Midbrain (tissue), 1 donor: ENCODE data around the gene IL6.
"Not testable (repeated sequence)": the region's sequence is repeated elsewhere in the genome, so short reads cannot be mapped to it uniquely, and the experiment has no call there.

ENCODE experiments used
- DNase-seq: peaks from one replicate; lab custom pipeline; 2025; lab: John Stamatoyannopoulos, UW

Gene IL6

DNA sequence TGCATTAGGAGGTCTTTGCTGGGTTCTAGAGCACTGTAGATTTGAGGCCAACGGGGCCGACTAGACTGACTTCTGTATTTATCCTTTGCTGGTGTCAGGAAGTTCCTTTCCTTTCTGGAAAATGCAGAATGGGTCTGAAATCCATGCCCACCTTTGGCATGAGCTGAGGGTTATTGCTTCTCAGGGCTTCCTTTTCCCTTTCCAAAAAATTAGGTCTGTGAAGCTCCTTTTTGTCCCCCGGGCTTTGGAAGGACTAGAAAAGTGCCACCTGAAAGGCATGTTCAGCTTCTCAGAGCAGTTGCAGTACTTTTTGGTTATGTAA lies 675 bp downstream of the IL6 start:
- no peak for DNase-seq

GRCh38 chr7:22728401-22729029 lies 1.5 kb downstream of the IL6 start:
- peak; percentile 31 for DNase-seq

DNA sequence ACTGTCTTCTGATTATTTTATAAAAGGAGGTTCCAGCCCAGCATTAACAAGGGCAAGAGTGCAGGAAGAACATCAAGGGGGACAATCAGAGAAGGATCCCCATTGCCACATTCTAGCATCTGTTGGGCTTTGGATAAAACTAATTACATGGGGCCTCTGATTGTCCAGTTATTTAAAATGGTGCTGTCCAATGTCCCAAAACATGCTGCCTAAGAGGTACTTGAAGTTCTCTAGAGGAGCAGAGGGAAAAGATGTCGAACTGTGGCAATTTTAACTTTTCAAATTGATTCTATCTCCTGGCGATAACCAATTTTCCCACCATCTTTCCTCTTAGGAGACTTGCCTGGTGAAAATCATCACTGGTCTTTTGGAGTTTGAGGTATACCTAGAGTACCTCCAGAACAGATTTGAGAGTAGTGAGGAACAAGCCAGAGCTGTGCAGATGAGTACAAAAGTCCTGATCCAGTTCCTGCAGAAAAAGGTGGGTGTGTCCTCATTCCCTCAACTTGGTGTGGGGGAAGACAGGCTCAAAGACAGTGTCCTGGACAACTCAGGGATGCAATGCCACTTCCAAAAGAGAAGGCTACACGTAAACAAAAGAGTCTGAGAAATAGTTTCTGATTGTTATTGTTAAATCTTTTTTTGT lies 2.3 kb downstream of the IL6 start:
- DNase-seq: no peak

DNA sequence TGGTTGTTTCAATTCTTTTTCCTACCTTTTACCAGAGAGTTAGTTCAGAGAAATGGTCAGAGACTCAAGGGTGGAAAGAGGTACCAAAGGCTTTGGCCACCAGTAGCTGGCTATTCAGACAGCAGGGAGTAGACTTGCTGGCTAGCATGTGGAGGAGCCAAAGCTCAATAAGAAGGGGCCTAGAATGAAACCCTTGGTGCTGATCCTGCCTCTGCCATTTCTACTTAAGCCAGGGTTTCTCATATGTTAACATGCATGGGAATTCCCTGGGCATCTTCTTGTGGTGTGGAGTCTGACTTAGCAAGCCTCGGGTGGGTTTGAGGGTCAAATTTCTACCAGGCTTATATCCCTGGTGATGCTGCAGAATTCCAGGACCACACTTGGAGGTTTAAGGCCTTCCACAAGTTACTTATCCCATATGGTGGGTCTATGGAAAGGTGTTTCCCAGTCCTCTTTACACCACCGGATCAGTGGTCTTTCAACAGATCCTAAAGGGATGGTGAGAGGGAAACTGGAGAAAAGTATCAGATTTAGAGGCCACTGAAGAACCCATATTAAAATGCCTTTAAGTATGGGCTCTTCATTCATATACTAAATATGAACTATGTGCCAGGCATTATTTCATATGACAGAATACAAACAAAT lies 3.2 kb downstream of the IL6 start:
- no peak for DNase-seq

DNA sequence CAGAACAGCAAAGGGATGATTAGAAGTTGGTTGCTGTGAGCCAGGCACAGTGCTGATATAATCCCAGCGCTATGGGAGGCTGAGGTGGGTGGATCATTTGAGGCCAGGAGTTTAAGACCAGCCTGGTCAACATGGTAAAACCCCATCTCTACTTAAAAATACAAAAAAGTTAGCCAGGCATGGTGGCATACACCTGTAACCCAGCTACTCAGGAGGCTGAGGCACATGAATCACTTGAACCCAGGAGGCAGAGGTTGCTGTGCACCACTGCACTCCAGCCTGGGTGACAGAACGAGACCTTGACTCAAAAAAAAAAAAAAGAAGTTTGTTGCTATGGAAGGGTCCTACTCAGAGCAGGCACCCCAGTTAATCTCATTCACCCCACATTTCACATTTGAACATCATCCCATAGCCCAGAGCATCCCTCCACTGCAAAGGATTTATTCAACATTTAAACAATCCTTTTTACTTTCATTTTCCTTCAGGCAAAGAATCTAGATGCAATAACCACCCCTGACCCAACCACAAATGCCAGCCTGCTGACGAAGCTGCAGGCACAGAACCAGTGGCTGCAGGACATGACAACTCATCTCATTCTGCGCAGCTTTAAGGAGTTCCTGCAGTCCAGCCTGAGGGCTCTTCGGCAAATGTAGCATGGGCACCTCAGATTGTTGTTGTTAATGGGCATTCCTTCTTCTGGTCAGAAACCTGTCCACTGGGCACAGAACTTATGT lies 4.1 kb downstream of the IL6 start:
- no peak for DNase-seq

GRCh38 chr7:22731766-22732165 lies 4.8 kb downstream of the IL6 start:
- no peak for DNase-seq

DNA sequence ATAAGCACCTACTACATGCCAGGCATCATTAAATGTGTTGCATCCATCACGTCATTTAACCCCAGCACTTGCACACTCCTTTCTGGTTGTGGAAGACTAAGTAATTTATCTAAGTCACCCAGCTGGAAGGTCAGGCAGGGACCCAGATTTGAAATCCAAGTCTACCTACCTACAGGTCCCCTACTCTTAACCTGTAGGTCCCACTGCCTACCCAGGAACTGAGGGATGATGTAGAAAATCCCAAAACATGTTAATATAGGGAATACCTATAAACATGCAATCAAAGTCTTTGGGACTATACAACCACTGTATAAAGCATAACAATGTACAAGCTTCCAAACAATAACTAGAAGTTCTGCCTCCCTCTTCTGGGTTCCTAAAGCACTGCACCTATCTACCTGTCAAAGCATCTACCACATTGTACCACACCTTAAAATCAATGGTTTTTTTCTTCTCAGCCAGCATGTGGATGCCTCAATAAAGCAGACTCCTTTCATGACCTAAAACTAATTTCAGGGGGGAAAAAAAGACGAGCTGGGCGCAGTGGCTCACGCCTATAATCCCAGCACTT lies 5.6 kb downstream of the IL6 start:
- DNase-seq: no peak

DNA sequence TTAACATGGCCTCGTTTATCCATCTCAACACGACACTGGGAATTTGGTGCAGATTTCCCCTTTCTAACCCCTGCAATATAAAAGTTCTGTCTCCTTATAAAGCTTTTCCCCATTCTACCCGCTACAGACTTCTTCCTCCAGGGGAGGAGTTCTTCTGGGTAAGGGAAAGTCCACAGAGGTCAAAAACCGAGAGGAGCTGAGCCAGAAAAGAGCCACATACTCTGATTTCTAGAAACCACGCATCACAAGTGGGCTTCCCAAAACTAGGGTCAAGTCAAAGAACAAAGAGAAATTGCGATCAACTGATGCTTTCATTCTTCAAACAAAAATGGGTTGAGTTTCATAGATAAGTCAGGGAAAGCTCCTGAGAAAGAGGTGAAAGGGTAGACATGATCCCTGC lies 6.8 kb downstream of the IL6 start:
- no peak for DNase-seq

GRCh38 chr7:22743014-22743413 lies 16.0 kb downstream of the IL6 start:
- no peak for DNase-seq

DNA sequence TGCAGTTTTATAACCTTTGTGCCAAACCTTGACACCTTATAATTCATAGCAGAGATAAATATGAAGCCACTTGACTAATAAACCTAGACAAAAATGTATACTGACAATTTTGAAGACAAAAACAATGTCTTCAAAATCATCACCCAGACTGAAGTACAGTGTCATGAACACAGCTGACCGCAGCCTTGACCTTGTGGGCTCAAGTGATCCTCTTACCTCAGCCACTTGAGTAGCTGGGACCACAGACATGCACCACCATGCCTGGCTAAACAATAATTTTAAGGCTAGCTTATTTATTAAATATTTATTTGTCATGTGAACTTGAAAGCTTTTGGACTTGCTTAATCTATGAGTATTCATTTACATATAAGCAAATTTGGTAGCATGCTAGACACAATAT lies 24.3 kb downstream of the IL6 start:
- no peak for DNase-seq

DNA sequence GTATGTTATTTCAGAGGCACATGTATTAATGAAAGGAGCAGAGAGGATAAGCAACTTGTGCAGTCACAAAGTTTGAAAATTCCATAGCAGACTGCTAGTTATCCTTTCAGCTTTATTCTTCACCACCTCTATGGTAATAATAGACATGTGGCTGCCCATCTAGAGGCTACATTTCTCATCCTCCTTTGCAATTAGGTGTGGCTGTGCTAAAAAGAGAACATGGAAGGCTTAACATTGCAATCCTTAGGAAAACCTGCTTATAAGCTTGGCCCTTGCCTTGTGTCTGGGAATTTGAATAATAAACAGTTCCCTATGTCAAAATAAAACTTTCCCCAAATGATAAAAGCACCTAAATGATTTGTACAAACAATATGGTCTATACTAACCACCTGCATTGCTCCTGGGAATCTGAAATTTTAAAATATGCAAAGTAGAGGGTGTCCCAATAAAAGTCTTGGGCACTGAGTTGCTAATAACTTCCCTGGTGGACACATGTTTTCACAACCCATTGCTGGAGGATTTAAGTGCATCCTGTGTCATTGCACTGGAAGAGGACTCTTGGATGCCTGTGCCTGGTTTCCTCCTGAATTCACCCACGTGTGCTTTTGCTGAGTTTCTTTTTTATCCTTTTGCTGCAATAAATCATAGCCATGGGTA lies 30.5 kb downstream of the IL6 start:
- no peak for DNase-seq

- DNase-seq: no peak
Observed at GRCh38 chr7:22758576-22758975, 31.6 kb downstream of the IL6 start.

DNA sequence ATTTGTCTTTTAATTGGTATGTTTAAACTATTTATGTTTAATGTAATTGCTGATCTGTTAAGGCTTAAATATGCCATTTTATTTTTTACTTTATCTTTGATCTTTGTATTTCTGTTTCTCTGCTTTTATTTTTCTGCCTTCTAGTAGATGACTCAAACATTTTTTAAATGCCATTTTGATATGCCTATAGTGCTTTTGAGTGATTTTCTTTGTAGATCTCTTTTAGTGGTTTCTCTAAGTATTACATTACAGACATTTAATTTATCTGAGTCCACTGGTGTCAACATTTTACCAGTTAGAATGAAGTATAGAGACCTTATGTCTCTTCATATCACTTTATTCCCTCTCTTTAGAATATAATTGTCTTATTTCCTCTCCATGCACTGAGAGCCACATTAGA lies 32.7 kb downstream of the IL6 start:
- DNase-seq: no peak

GRCh38 chr7:22762866-22763265 lies 35.9 kb downstream of the IL6 start:
- DNase-seq: no peak

DNA sequence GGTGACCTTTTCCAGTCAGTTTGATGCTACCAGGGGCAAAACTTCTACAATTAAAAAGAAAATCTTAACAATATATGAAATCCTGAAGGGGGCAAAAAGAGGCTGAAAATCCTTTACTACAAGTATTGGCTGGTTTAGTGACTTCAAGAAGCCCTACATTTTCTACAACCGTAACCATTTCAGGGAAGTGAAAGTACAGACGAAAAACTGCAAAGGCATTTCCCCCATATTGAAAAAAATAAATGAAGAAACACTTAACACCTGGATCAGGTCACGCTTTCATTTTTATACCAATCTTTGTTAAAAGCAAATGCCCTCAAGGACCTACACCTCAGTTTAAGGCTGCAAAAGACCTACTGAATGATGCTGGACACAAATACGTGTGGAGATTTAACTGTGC lies 38.6 kb downstream of the IL6 start:
- DNase-seq: no peak

GRCh38 chr7:22771194-22771871 lies 44.3 kb downstream of the IL6 start:
- no peak for DNase-seq

DNA sequence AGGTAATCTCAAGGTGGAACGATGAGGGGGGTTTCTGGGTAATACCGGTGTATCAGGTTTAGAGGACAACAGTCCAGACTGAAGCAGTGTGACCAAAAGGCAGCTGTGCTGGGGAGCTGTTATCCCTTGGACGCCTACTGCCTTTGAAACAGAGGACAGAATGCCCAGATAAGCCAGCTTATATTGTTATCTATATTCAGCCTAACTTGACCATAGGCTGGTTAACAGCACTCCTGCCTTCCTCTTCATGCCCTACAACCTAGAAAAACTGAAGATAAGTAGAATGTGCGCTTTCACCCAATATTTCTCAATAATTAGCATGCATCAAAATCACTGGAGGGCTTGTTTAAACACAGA lies 44.9 kb downstream of the IL6 start:
- no peak for DNase-seq

DNA sequence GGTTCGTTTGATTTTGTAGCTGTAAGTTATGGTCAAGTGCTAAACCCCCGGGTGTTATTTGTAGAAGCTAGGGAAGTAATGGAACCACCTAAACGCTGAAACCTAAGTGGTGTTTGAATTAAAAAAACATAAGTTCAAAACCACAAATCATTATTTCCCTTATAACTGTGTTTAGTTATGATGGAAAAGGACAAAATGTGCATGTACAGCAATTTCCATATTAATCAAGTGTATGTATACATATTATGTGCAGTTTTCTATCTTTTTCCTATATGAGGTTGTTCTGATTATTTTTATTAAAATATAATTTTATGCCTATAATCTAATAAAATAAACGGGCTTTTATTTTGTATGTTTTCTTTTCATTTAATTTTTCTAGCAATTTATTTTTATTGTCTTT lies 45.9 kb downstream of the IL6 start:
- DNase-seq: no peak

- DNase-seq: no peak
Observed at GRCh38 chr7:22776964-22777363, 50.0 kb downstream of the IL6 start.

- not testable (repeated sequence) for DNase-seq
Observed at GRCh38 chr7:22779730-22780323, 52.8 kb downstream of the IL6 start.

- DNase-seq: no peak
Observed at GRCh38 chr7:22781230-22781711, 54.3 kb downstream of the IL6 start.
